Kasumi-1 (cell line): ENCODE measurements around the gene MSRB3.

Experiments used
- DNase-seq, 2 experiments: peaks; one replicate each; lab custom pipeline; 2025; lab: John Stamatoyannopoulos, UW

MSRB3 gene

GRCh38 chr12:65325183-65325582 lies 46.7 kb downstream of the MSRB3 start:
- DNase-seq: no peak

- DNase-seq: no peak
These were observed 48.1 kb downstream of the MSRB3 start for GRCh38 chr12:65326616-65327015.

GRCh38 chr12:65327207-65328076 lies 49.0 kb downstream of the MSRB3 start:
- DNase-seq: no peak

GRCh38 chr12:65329721-65330120 lies 51.2 kb downstream of the MSRB3 start:
- no peak for DNase-seq

DNA sequence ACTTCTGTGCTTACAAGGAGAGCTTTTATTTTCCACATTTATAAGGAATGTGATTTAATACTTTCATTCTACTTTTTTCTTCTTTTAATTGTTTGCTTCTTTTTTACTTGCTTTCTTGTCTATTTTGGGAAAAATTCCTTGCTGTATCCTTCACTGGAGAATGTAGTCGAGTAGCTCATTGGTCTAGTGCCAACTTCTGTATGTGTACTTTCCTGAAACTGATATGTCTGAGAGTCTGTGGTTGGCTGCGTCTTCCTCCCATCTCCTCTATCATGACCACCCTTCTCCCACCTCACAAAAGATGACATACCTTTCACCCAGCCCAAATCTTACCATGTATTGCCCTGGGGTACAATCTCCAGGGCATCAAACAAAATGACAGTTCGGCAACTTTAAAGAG lies 51.8 kb downstream of the MSRB3 start:
- DNase-seq: no peak

DNA sequence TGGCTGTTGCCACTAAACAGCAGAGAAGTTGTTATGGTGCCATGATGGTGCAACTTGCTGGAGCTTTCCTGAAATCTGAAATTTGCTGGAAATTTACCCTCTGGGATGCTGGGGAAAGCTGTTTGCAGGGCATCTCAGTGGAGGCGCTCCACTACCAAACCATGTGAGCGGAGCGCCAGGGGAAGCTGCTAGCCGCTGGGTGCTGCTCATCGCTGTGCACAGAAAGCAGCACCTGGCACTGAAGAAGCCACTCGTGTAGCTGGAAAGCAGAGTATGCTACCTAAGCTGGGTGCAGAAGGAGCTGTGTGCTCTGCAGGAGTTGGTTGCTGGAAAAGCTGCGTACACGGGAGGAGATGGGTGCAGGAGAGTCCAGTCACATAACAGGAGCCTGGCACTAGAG lies 53.0 kb downstream of the MSRB3 start:
- no peak for DNase-seq

DNA sequence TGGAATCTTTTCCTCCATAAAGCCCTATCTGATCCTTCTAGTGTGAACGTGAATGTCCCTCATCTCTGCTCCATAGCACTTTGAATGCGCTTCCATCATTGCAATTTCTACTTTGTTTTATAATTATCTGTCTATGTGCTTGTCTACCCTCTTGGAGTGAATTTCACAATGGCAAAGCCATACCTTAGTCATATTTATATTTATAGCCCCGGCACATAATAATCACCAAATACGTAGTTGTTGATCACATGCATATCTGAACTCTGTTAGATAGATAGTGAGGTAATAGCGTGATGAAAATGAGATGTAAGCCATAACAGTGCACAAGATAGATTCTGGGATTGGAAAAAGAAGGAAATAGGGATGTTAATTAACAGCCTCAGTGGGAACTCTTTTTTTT lies 55.2 kb downstream of the MSRB3 start:
- no peak for DNase-seq

DNA sequence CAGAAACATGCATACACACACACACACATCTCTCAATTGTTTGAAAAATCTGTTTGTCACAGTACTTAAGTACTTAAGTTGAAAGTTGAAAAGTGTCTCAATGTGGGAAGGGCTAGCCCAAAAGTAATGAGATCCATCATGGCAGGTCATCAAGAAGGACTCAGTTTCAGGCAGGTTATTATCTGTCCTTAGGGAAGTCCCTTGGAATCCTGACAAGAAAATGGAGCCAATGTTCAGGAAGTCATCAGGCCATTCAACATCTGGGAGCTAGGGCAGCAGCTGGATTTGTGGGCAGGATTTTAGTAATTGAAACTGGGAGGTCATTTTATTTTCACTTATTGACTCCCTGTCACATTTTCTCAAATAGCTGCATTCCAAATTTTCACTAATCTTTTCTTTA lies 56.0 kb downstream of the MSRB3 start:
- DNase-seq: no peak

DNA sequence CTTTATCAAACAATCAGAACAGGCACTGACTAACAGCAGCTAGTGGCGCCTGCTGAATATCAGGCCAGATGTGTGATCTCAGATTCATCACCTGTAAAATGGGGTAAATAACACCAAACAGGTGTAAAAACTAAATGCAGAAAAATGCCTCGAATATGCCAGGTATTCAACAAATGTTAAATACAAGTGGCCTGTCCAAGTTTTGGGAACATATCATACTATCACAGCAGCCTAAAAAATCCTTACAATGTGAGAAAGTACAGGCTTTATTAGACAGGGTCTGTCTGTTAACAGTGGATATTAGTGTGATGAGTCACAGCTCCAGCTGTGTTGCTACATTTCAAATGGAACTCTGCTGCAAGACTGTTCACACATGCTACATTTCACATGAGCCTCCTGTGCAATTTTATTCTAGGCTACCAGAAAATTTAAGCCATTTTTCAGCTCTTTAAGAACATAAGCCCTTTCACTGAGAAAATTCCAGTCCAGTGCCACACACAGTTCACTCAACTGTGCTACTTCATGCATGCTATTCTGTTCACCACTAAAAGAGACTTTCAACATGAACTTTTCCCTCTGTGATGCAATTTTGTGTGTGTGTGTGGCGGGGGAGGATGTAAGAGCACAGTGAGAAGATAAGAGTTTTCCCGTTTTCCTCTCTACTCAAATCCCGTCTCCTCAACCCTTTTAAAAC lies 56.7 kb downstream of the MSRB3 start:
- no peak for DNase-seq

DNA sequence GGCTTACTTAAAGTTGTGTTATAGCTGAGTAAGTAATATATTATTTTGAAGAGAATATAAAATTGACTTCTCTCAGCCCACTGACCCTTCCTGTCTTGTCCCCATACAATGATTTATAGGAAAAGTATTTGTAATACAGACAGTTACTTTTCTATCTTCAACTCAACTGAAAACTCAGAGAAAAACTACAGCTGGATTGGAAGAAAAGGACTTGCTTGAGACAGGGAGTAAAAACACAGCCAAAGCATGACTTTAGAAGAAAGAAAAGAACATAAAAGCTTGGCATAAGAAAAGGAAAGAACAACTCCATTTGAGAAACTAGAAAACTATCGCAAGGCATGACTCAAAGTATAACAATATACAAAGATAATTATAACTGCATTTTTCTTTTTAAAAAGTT lies 57.5 kb downstream of the MSRB3 start:
- no peak for DNase-seq

- no peak for DNase-seq
These were observed 60.7 kb downstream of the MSRB3 start for GRCh38 chr12:65339161-65339560.

DNA sequence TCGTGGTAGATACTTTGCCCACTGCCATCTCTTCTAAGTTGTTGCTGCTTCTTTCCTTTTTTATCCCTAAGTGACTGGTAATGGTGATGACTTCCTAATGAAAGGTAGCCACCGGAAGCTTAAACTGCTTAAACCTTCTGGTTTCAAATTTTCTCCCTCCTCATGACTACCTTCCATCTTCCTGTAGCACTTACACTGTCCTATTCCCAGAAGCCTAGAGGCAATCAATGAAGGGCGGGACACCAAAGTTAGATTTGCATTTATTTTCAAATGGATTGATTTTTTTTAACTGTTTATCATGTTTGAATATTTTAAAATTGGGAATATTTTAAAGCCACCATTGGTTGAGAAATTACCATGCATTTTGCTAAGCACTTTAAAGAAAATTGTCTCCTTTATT lies 64.7 kb downstream of the MSRB3 start:
- DNase-seq: no peak

- no peak for DNase-seq
These were observed 65.3 kb downstream of the MSRB3 start for GRCh38 chr12:65343801-65344200.

- DNase-seq: no peak
These were observed 77.0 kb downstream of the MSRB3 start for GRCh38 chr12:65355461-65355860.

GRCh38 chr12:65362234-65363031 lies 84.0 kb downstream of the MSRB3 start:
- no peak for DNase-seq

GRCh38 chr12:65364046-65364445 lies 85.6 kb downstream of the MSRB3 start:
- no peak for DNase-seq

DNA sequence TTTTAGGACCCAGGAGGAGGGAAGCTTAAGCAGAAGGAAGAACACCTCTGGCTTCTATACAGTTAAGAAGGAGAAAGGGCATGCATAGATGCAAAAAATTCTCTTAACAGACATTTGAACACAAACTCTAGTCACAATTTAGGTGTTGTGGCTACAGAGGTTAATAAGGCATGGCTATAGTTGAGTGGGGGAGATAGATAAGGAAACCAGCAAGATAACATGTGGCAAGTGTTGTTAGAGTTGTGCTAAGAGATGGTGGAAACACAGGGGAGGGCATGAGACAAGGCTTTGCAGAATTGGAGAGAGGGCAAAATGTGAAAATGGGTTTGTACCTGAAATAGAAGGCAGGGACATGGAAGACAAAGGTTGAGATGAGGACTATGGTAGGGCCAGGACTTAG lies 88.9 kb downstream of the MSRB3 start:
- no peak for DNase-seq

DNA sequence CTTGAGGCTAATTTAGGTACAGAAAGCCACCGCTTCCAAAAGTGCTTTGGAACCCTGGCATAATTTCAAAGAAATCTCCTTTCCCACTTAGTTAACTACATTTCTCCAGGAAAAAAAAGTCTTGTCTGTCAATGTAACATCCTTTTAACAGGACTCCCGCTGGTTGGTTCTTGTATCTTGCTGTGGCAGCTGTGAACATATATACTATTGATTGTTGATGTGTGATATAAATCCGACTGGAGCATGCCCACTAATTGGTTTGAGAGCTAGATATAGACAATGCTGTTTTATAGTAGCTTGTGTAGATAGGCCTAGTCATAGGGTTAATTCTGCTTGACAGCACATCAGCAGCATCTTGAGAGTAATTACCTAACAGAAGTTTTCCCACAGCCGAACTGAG lies 89.6 kb downstream of the MSRB3 start:
- no peak for DNase-seq

GRCh38 chr12:65372574-65372973 lies 94.1 kb downstream of the MSRB3 start:
- DNase-seq: no peak

DNA sequence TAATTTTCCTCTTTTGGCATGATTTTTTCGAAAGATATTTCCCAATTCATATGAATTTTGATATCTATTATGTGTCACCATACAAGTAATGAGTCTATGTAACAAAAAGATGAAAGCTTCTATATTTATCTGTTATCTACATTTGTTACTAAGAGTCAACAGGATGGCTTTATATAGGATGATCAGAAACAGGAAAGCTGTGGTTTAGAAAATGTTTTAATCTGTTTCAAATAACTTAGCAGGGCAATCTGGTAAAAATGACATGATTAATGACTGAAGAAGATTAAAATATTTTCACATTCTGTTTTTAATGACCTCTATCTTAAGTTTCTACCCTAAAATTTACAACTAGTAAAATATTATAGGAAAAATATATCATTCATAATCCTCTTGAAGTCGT lies 105.8 kb downstream of the MSRB3 start:
- DNase-seq: no peak

DNA sequence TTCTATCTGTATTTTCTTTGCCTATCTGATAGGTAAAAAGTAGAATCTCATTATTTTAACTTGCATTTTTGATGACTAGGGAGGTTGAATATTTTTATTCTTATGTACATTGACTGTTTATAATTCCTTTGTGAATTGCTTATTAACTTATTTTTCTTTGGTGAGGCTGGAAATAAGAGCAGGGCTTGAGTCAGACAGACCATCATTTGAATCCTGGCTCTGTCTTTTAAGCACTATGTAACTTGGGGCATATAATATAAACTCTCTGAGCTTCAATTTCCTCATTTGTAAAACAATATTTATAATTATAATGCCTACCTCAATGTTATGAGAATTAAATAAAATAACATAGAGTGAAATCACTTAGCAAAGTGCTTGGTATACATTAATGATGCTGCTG lies 108.9 kb downstream of the MSRB3 start:
- no peak for DNase-seq

DNA sequence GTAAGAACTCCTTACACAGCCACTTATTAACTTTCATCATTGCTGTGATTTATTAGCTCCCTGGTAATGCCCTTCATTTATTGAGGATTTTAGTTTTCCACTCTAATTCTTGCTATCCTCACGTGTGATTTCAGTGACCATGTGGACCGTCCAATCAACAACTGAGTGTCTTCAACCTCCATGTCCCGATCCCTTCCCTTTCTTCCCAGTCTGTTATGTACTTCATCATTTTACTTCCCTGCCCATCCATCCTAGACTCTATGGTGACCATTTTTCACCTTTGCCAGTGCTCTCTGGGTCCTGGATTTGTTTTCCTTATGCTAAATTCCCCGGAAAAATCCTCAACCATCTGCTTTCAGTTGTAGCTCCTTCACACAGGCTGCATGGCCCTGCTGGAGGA lies 111.0 kb downstream of the MSRB3 start:
- no peak for DNase-seq

DNA sequence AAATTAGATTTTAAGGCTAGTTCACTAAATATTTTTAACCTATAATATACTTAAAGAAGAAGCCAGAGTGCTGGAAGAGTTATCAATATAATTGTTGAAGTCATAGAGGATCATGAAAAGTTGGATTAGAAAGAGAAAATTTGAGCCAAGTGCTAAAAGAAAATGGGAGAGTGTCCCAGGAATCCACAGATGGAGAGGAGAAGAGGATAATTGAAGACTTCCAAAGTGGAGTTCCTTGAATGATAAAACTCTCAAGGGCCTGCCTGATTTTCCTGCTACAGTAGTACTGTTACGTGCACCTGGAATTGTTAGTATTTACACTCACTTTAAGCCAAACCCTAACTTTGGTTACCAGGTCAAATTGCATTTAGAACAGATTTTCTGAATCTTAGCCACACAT lies 113.2 kb downstream of the MSRB3 start:
- DNase-seq: no peak
